ENCODE data around the gene PDE11A. TPM values are rescaled to one million over a fixed set of nuclear protein-coding genes. Genes with fewer than 3 reads are reported as not detected.

PDE11A gene
- total and polyA plus RNA-seq, 2 of the 13 experiments (the other 11 are each of a cell fraction or from before 2014, with no cell fraction given), result 1.2 to 1.7 TPM

DNA sequence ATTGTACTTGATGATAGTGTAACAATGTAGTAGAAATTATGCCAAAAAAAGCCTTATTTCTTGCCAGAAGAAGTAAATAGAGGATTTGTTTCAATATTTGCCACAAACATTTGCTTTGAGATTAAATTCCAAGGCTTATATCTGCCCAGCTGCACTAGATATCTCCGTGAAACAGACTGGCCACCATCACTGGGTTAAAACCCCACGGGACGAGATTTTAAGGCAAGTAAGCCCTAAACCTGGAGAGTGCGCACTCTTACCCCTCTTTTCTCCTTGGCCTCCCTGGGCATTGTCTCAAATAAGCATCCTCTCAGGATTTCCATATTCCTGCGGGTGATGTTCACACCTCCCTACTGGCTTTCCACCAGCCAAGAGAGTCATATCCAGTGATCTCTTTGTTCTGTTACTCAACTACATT is 345.6 kb downstream of the PDE11A start:
- Histone ChIP-seq H3K27ac (ENCODE audit: extremely low read length, insufficient read depth, low read length) (no peak overlapping the region), H3K4me1 (ENCODE audit: insufficient read depth, low read length) (peaks cover 7% of the 10 kb centered on the region), H4K20me1 (ENCODE audit: insufficient read depth, low read length) (no peaks in the 10 kb centered on the region), H2AFZ (ENCODE audit: low read length) (no peak overlapping the region), H3K4me3 (replicated peaks in 1 of 3; ENCODE audit: insufficient read depth in 1 of 3, low read depth in 2 of 3, low read length in 3 of 3) (no peak overlapping the region), H3K9me3 (ENCODE audit: low read length) (no peaks in the 10 kb centered on the region), H3K36me3 (replicated peaks in 1 of 2; ENCODE audit: control insufficient read depth in 1 of 2, insufficient read depth in 2 of 2, low read length in 2 of 2) (no peaks in the 10 kb centered on the region), H3K27me3 (ENCODE audit: control insufficient read depth in 1 of 2, insufficient read depth in 2 of 2, low read length in 2 of 2) (no peaks in the 10 kb centered on the region), H3K9ac (ENCODE audit: insufficient read depth, low read depth, low read length) (no peak overlapping the region), H3K79me2 (ENCODE audit: insufficient read depth, low read length) (no peaks in the 10 kb centered on the region), H3K4me2 (ENCODE audit: low read depth, low read length) (no peak overlapping the region)
- no peak for DNase-seq (ENCODE audit: low spot score)
- no peak for ATAC-seq
- FAIRE-seq, result no peak
- ChIA-PET CTCF (ENCODE audit: low intra/inter-chr PET ratio, low total read pairs) (no interaction called here), POLR2A (no interaction called here)
- 61% methylated on average over 5 of the region's 5 CpGs for WGBS (ENCODE audit: low lambda C conversion rate)
- in situ Hi-C loops (cut with HindIII; ENCODE audit: extremely low pct_ligation_motif_present, low pct_unique_long_range_greater_than_20kb), result loop anchor here (5.0 to 10.0 kb wide), 2 partner anchors 240 to 562 kb away; no protein-coding TSS in a partner anchor
- TF ChIP-seq DMAP1 (CRISPR knock-in tag; IDR thresholded peaks at IDR 0.05) (no peak), FOXK1 (CRISPR knock-in tag; IDR thresholded peaks at IDR 0.05; ENCODE audit: borderline replicate concordance, low read depth) (no peak), PCBP2 (optimal IDR thresholded peaks at IDR 0.05; ENCODE audit: low read depth, low read length, poor library complexity, severe bottlenecking) (no peak), FOXM1 (CRISPR knock-in tag; IDR thresholded peaks at IDR 0.05) (no peak), NAIF1 (CRISPR knock-in tag; IDR thresholded peaks at IDR 0.05; ENCODE audit: borderline replicate concordance) (no peak), DNMT1 (CRISPR knock-in tag; IDR thresholded peaks at IDR 0.05) (no peak), ZNF207 (IDR thresholded peaks at IDR 0.05; ENCODE audit: borderline replicate concordance) (no peak), MED1 (CRISPR knock-in tag; IDR thresholded peaks at IDR 0.05) (no peak), SNAI1 (CRISPR knock-in tag; IDR thresholded peaks at IDR 0.05; ENCODE audit: borderline replicate concordance) (no peak), ZNF263 (CRISPR knock-in tag; IDR thresholded peaks at IDR 0.05) (no peak), KDM6A (CRISPR knock-in tag; IDR thresholded peaks at IDR 0.05; ENCODE audit: low read depth) (no peak), ZNF530 (CRISPR knock-in tag; IDR thresholded peaks at IDR 0.05; ENCODE audit: low read depth) (no peak)
- TF ChIP-seq, protein P1, sequence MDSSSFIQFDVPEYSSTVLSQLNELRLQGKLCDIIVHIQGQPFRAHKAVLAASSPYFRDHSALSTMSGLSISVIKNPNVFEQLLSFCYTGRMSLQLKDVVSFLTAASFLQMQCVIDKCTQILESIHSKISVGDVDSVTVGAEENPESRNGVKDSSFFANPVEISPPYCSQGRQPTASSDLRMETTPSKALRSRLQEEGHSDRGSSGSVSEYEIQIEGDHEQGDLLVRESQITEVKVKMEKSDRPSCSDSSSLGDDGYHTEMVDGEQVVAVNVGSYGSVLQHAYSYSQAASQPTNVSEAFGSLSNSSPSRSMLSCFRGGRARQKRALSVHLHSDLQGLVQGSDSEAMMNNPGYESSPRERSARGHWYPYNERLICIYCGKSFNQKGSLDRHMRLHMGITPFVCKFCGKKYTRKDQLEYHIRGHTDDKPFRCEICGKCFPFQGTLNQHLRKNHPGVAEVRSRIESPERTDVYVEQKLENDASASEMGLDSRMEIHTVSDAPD (CRISPR knock-in tag; IDR thresholded peaks at IDR 0.05), result no peak
- TF ChIP-seq, protein P2, sequence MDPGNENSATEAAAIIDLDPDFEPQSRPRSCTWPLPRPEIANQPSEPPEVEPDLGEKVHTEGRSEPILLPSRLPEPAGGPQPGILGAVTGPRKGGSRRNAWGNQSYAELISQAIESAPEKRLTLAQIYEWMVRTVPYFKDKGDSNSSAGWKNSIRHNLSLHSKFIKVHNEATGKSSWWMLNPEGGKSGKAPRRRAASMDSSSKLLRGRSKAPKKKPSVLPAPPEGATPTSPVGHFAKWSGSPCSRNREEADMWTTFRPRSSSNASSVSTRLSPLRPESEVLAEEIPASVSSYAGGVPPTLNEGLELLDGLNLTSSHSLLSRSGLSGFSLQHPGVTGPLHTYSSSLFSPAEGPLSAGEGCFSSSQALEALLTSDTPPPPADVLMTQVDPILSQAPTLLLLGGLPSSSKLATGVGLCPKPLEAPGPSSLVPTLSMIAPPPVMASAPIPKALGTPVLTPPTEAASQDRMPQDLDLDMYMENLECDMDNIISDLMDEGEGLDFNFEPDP (CRISPR knock-in tag; conservative IDR thresholded peaks at IDR 0.05), result no peak
- TF ChIP-seq, protein P3, sequence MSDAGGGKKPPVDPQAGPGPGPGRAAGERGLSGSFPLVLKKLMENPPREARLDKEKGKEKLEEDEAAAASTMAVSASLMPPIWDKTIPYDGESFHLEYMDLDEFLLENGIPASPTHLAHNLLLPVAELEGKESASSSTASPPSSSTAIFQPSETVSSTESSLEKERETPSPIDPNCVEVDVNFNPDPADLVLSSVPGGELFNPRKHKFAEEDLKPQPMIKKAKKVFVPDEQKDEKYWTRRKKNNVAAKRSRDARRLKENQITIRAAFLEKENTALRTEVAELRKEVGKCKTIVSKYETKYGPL (CRISPR knock-in tag; IDR thresholded peaks at IDR 0.05), result no peak
- BruUV-seq (replicated peaks), result no TSS peak
- intact Hi-C loops (cut with micrococcal nuclease; ENCODE audit: unreplicated experiment), result no loop called here
